ENCODE data around the gene PLCL1.

PLCL1 gene

GRCh38 chr2:198175271-198175670 is 370.9 kb downstream of the PLCL1 start:
- ATAC-seq: no peak
- TF ChIP-seq PPARA (CRISPR knock-in tag; IDR thresholded peaks at IDR 0.05; ENCODE audit: borderline replicate concordance): no peak
- no peak for TF ChIP-seq OSR1 (CRISPR knock-in tag; IDR thresholded peaks at IDR 0.05)
- no peak for TF ChIP-seq TCF4 (CRISPR knock-in tag; IDR thresholded peaks at IDR 0.05; ENCODE audit: borderline replicate concordance)
- no peak for TF ChIP-seq RARB (CRISPR knock-in tag; IDR thresholded peaks at IDR 0.05)
- TF ChIP-seq ZFP3 (CRISPR knock-in tag; IDR thresholded peaks at IDR 0.05): no peak
- no peak for TF ChIP-seq CSDC2 (CRISPR knock-in tag; IDR thresholded peaks at IDR 0.05)
- no peak for TF ChIP-seq CREB5 (CRISPR knock-in tag; IDR thresholded peaks at IDR 0.05; ENCODE audit: low read depth)
- no peak for TF ChIP-seq BACH2 (CRISPR knock-in tag; IDR thresholded peaks at IDR 0.05; ENCODE audit: borderline replicate concordance)
- TF ChIP-seq TSHZ2 (CRISPR knock-in tag; IDR thresholded peaks at IDR 0.05): no peak
- TF ChIP-seq ARNTL (CRISPR knock-in tag; IDR thresholded peaks at IDR 0.05; ENCODE audit: borderline replicate concordance, low read depth): no peak
- TF ChIP-seq ZNF70 (CRISPR knock-in tag; IDR thresholded peaks at IDR 0.05): no peak
- TF ChIP-seq SNAI2 (CRISPR knock-in tag; IDR thresholded peaks at IDR 0.05): no peak
- TF ChIP-seq ESRRG (CRISPR knock-in tag; IDR thresholded peaks at IDR 0.05): no peak
- TF ChIP-seq CSRNP3 (CRISPR knock-in tag; IDR thresholded peaks at IDR 0.05): no peak
- no peak for TF ChIP-seq ZC3H10 (CRISPR knock-in tag; IDR thresholded peaks at IDR 0.05)
- TF ChIP-seq POU6F1 (CRISPR knock-in tag; IDR thresholded peaks at IDR 0.05; ENCODE audit: borderline replicate concordance, low read depth): no peak
- TF ChIP-seq TOX (CRISPR knock-in tag; IDR thresholded peaks at IDR 0.05; ENCODE audit: borderline replicate concordance): no peak
- TF ChIP-seq ZNF8 (CRISPR knock-in tag; IDR thresholded peaks at IDR 0.05): no peak
- TF ChIP-seq ISL1 (CRISPR knock-in tag; IDR thresholded peaks at IDR 0.05): no peak

- ATAC-seq: no peak
- TF ChIP-seq BACH2 (CRISPR knock-in tag; IDR thresholded peaks at IDR 0.05; ENCODE audit: borderline replicate concordance) (no peak), ESRRG (CRISPR knock-in tag; IDR thresholded peaks at IDR 0.05) (no peak), ZNF70 (CRISPR knock-in tag; IDR thresholded peaks at IDR 0.05) (no peak), CSRNP3 (CRISPR knock-in tag; IDR thresholded peaks at IDR 0.05) (no peak)
Observed at GRCh38 chr2:198177040-198177439, 372.6 kb downstream of the PLCL1 start.

GRCh38 chr2:198178766-198179165 is 374.4 kb downstream of the PLCL1 start:
- TF ChIP-seq ZNF70 (CRISPR knock-in tag; IDR thresholded peaks at IDR 0.05): 0 out of 2 replicates have a peak, but pooled peaks have one; percentile 59
- TF ChIP-seq POU6F1 (CRISPR knock-in tag; IDR thresholded peaks at IDR 0.05; ENCODE audit: borderline replicate concordance, low read depth): no peak
- ATAC-seq: no peak

Measured in SK-N-SH treated with all-trans-retinoic acid at 6 μM for 48 hours (cell line).